ENCODE results near the gene VPS39. TPM values are rescaled to one million over a fixed set of nuclear protein-coding genes. Genes with fewer than 3 reads are reported as not detected.

The VPS39 gene
- total and polyA plus RNA-seq, 12 donors = 24.9 to 55.0 (median 48.9) TPM

- Histone ChIP-seq H3K36me3 (no peaks in the 10 kb centered on the region), H3K4me1 (no peaks in the 10 kb centered on the region), H3K27me3 (peaks cover 0 to 22% (median 5%) of the 10 kb centered on the region in 7 donors), H3K9me3 (no peaks in the 10 kb centered on the region), H3K27ac (no peak overlapping the region), H3K4me3 (no peak overlapping the region)
- intact Hi-C loops (cut with DNase I) = loop anchor here in 4 of 10 donors (5.0 to 10.0 kb wide), 4 partner anchors 65 to 140 kb away; no protein-coding TSS in a partner anchor
- TF ChIP-seq CTCF (IDR thresholded peaks at IDR 0.05) = no peak
- DNase-seq (no peak), ATAC-seq (peak in 1 of 8 donors; percentile 41)
- WGBS, 2 donors = 62 to 65% methylated on average over 9 of the region's 9 CpGs
Measured at GRCh38 chr15:42131826-42132806, 76.0 kb downstream of the VPS39 start.

DNA sequence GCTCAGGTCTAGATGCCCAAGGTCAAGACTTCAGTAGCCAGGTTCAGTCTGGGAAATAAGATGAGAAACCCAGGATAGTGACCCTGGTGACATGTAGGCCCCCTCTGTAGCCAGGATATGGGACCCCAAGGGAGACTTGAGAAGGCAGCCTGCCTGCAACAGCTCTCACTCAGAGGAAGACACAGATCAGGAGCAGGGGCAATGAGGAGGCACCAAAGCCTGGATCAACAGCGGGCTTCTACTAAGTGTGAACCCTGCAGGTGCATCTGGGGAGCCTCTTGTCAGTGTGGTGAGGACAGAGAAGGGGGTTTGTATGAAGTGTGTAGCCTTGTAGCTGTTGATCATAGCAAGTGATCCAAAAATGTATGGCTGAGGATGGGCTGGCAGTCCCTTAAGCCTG lies 77.1 kb downstream of the VPS39 start:
- no peaks in the 10 kb centered on the region for H3K9me3 ChIP-seq

DNA sequence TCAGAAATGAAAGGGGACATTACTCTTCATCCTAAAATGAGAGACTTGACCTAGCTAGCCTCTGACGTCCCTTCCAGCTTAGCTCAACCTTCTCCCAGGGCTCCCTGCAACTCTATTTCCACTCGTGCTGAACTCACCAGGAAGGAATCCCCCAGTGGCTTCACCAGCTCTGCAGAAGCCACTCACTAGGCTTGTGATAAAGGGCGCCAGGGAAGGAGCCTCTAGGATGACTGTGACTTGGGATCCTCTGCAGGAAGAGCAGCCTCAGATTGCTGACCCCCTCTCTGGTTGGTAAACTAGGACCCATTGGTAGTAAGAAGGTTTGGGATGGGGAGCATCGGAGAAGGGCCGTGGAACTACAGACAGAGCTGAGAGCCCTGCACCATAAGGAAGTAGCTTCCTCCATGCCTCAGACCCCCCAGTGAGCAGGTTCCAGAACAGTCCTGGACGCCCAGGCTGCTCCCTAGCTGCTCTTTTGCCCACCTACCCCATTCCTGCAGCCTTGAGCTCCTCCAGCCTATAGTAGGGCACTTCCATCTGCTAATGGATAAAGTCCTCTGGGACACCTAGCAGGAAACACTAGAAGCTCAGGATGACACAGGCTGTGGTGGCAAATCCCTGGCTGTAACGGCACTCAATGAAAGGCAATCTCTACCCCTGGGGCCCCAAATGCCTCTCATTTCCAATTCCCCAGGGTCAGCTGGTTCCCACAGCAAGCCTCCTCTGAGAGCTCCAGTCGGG lies 77.7 kb downstream of the VPS39 start:
- WGBS, 2 donors = 76% methylated on average over 8 of the region's 8 CpGs
- ATAC-seq = no peak
- Histone ChIP-seq H3K36me3 (no peaks in the 10 kb centered on the region), H3K27me3 (peaks cover 0 to 25% (median 5%) of the 10 kb centered on the region in 7 donors), H3K4me3 (no peak overlapping the region), H3K27ac (no peak overlapping the region), H3K4me1 (no peaks in the 10 kb centered on the region), H3K9me3 (no peaks in the 10 kb centered on the region)
- DNase-seq = no peak
- intact Hi-C loops (cut with DNase I) = loop anchor here in 4 of 10 donors (5.0 to 10.0 kb wide), 4 partner anchors 63 to 138 kb away; no protein-coding TSS in a partner anchor
- no peak for TF ChIP-seq CTCF (IDR thresholded peaks at IDR 0.05)

More for the DNA sequence above, 77.1 kb downstream of the VPS39 start:
- H3K27me3 ChIP-seq = peaks cover 0 to 25% (median 5%) of the 10 kb centered on the region in 7 donors
- DNase-seq = no peak
- intact Hi-C loops (cut with DNase I) = loop anchor here in 4 of 10 donors (5.0 to 10.0 kb wide), 4 partner anchors 64 to 139 kb away; no protein-coding TSS in a partner anchor
- no peak for TF ChIP-seq CTCF (IDR thresholded peaks at IDR 0.05)
- no peak overlapping the region for H3K27ac ChIP-seq
- WGBS, 2 donors = 97 to 100% methylated on average over 1 of the region's 1 CpG
- H3K4me1 ChIP-seq = no peaks in the 10 kb centered on the region
- H3K36me3 ChIP-seq = no peaks in the 10 kb centered on the region
- H3K4me3 ChIP-seq = no peak overlapping the region
- ATAC-seq = no peak

DNA sequence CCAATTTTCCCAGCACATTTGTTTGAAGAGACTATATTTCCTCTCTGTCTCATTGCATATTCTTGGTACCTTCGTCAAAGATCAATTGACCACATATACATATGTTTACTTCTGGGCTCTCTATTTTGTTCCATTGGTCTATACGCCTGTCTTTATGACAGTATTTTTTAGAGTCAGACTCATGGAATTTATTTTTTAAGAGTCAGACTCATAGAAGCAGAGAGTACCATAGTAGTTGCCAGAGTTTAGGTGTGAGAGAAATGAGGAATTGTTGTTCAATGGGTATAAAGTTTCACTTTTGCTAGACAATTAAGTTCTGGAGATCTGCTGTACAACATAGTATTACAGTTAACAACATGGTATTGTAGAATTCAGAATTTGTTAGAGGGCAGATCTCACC lies 78.7 kb downstream of the VPS39 start:
- no peaks in the 10 kb centered on the region for H3K9me3 ChIP-seq
- TF ChIP-seq CTCF (IDR thresholded peaks at IDR 0.05) = no peak
- H3K4me3 ChIP-seq = no peak overlapping the region
- peaks cover 0 to 25% (median 5%) of the 10 kb centered on the region in 7 donors for H3K27me3 ChIP-seq
- ATAC-seq (no peak), DNase-seq (no peak)
- WGBS, 2 donors = 82 to 86% methylated on average over 2 of the region's 2 CpGs
- intact Hi-C loops (cut with DNase I) = no loop called here
- H3K4me1 ChIP-seq = no peaks in the 10 kb centered on the region
- H3K27ac ChIP-seq = no peak overlapping the region
- no peaks in the 10 kb centered on the region for H3K36me3 ChIP-seq

Measured in heart right ventricle (tissue), 16 donors.